ENCODE data around the gene FGB.

Gene FGB

DNA sequence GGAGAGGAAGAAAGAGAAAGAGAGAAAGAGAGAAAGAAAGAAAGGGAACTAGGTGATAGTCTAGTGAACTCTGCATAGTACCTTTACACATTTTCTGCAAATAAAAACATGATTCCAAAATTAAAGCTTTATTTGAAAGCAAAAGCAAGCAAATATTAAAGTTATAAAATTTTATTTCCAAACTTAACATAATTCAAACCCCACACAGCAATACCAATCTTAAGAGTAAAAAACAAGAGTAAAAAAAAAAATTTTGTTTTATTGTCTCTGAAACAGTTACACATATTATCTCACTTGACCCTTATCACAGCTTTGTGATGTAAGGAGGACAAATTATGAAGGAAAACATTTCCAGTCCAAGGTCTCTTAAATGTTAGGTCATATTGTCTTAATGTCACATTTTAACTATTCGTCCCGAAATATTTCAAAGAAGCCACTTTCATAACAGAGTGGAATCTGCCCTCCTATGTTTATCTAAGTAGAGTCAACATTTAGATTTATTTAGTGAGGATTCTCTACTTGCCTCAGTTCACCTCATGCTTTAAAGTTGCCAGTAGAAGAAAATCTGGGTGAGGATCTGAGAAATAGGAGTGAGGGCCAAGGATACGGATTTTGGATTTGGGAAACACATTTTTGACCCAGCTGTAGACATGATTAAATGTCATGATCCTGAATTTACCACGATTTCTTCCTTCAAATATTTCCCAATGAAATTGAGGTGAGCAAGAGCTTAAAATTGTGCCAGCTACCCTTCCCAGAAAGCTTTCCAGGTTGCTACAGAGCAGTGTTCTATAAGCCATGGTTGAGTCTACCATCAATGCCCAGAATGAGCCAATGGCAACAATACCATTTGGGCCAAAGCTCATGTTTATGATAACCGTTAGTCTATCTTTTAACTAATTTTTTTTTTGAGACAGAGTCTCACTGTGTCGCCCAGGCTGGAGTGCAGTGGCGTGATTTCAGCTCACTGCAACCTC is 35.3 kb downstream of the FGB start:
- TF ChIP-seq, protein P1, sequence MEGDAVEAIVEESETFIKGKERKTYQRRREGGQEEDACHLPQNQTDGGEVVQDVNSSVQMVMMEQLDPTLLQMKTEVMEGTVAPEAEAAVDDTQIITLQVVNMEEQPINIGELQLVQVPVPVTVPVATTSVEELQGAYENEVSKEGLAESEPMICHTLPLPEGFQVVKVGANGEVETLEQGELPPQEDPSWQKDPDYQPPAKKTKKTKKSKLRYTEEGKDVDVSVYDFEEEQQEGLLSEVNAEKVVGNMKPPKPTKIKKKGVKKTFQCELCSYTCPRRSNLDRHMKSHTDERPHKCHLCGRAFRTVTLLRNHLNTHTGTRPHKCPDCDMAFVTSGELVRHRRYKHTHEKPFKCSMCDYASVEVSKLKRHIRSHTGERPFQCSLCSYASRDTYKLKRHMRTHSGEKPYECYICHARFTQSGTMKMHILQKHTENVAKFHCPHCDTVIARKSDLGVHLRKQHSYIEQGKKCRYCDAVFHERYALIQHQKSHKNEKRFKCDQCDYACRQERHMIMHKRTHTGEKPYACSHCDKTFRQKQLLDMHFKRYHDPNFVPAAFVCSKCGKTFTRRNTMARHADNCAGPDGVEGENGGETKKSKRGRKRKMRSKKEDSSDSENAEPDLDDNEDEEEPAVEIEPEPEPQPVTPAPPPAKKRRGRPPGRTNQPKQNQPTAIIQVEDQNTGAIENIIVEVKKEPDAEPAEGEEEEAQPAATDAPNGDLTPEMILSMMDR (IDR thresholded peaks at IDR 0.05; ENCODE audit: control extremely low read depth, extremely low read depth, low read depth, missing control alignments): no peak
- CTCF ChIA-PET: interaction anchor here (1.0 to 1.1 kb wide), 2 partner anchors 10 to 20 kb away, joined by 3 to 4 read pairs; no protein-coding TSS in a partner anchor
- DNase-seq (ENCODE audit: extremely low spot score): no peak
- POLR2A ChIA-PET: no interaction called here

DNA sequence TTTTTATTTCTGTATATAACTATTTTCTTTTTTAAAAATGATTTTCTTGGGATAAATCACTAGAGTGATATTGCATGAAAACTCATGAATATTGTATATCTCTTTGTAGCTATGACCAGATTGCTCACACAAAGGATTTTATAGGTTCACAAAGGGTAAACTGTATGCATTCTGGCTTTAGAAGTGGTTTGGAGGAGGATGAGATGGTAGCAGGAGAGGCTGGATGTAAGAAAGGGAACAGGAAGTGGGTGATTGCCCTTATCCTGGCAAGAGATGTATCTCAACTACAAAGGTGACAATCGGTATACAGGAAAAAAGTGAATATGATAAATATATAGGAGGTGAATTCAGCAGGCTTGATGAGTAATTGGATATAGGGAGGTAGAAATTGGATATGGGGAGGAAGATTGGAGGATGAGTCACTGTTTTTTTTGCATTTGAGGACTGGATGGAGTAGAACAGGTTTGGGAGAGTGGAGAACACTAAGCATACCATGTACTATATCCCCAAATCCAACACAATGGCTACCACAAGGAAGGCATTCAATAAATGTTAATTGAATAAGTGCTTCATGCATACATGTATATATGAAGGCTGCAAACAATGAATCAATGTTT is 39.7 kb downstream of the FGB start:
- DNase-seq (ENCODE audit: extremely low spot score): no peak
- ChIA-PET CTCF (interaction anchor here (1.1 to 1.7 kb wide), 5 partner anchors 8 to 23 kb away, joined by 3 to 8 read pairs (median 4); no protein-coding TSS in a partner anchor), POLR2A (no interaction called here)
- TF ChIP-seq, protein P1 (IDR thresholded peaks at IDR 0.05; ENCODE audit: control extremely low read depth, extremely low read depth, low read depth, missing control alignments): no peak

DNA sequence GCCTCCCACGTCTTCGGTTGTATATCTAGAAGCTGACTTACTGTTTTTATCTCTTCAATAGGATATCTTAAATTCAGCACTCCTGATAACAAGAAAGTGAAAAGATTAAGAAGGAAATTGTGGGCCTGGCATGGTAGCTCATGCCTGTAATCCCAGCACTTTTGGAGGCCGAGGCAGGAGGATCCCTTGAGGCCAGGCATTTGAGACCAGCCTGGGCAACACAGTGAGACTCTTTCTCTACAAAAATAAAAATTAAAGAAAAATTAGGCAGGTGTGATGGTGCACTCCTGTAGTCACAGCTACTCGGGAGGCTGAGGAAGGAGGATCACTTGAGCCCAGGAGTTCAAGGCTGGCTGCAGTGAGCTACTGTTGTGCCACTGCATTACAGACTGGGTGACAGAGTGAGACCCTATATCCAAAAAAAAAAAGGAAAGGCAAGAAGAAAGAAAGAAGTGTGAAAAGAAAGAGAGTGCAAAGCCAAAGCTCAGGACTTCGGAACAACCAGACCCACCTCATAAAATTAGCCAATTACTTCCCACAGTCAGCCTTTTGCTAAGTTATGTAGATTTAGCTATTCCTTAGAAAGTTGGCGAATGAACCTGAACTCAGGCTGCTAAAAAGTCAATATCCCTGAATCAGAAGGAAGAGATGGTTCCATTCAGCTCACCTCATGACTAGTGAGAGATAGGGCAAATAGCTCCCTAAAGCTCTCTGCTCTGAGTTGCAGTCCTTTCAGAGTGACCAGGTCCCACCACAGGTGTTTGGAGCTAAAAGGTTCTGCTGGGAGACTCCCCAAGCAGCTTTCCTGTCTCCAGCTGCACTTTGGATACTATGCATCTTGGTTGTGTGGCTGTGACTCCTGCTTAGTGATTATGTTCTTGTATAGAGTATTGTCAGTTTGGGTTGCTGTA is 40.5 kb downstream of the FGB start:
- DNase-seq (ENCODE audit: extremely low spot score): no peak
- ChIA-PET POLR2A (no interaction called here), CTCF (interaction anchor here (0.7 to 1.7 kb wide), 7 partner anchors 9 to 51 kb away, joined by 3 to 8 read pairs (median 3); no protein-coding TSS in a partner anchor)
- TF ChIP-seq, protein P1 (IDR thresholded peaks at IDR 0.05; ENCODE audit: control extremely low read depth, extremely low read depth, low read depth, missing control alignments): no peak

DNA sequence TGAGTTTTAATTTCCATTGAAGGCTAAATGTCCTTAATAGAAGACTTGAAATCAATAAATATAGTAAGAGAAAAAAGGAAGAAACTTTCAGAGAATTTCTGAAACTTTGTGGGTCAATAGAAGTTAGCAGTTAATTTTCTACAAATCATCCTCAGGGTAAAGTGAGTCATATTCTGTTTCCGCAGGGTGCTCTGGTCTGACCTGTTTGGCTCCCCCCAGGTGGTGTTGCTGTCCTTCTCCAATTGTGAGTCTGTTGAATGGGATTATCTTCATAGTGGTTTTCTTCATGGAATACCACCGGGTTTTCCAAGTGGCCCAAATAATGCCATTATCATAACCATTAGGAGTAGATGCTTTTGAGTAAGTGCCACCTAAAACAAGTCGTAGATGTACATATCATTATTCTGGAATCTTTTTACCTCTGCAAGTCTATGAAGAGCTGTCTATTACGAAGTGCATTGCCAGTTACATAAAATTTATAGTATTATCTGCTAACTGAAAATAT is 41.9 kb downstream of the FGB start:
- POLR2A ChIA-PET: no interaction called here
- TF ChIP-seq, protein P1 (IDR thresholded peaks at IDR 0.05; ENCODE audit: control extremely low read depth, extremely low read depth, low read depth, missing control alignments): no peak
- CTCF ChIA-PET: interaction anchor here (1.0 to 1.5 kb wide), 4 partner anchors 12 to 45 kb away, joined by 3 to 7 read pairs (median 4); no protein-coding TSS in a partner anchor
- DNase-seq (ENCODE audit: extremely low spot score): no peak

DNA sequence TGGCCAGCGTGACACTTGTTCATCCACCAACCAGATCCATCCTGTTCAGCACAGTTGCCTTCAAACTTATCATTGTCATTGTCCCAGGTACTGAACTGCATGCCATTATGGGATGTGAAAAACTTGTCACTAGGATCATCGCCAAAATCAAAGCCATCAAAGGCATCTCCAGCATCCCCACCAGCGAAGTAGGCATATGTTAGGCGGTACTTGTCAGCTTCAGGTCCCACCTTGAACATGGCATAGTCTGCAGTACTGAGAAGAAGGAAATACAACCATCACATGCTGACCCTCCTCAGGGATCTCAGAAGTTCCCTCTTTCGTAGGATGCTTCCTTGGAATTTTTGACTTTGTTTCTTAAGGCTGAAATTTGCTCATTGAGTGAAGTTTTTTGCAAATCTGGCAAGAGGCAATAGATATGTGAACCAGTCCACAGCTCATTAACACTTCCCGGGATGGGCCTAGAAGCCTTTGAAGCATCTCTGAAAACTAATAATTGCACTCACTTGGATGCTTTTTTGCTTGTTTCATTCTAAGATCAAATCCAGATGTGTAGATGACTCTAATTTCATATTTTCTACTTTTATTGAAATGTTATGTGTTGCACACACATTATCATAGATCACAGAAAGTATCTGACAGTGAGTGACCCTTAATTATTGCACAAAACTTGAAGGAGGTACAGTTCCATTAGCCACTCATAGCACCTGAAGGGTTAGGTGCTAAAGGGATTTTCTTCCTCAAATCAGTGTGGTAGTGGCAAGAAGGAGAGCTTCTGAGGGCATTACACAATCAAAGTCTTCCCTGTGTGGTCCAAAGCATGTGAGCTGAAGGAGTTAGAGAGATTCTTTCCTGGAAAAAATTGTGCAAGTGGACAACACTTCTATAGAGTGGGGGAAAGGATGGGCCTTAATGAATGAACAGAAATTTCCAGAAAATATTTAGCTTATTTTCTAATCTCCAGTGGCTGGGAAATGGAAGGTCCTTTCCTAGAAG is 44.2 kb downstream of the FGB start:
- ChIA-PET CTCF (interaction anchor here (0.6 to 5.0 kb wide), 4 partner anchors 11 to 21 kb away, joined by 3 to 36 read pairs (median 6); no protein-coding TSS in a partner anchor), POLR2A (no interaction called here)
- TF ChIP-seq, protein P1 (IDR thresholded peaks at IDR 0.05; ENCODE audit: control extremely low read depth, extremely low read depth, low read depth, missing control alignments): no peak
- DNase-seq (ENCODE audit: extremely low spot score): no peak

Data from GM10248 (cell line).